Loucy (cell line): ENCODE data around the gene TAGLN3.

Experiments used
- H2AFZ ChIP-seq: fragments of 200-600 bp; sonication (generic); 2 replicates; pipeline ENCODE4 v1.6.0; 2016; ENCODE audit warnings: antibody characterized with exemption, mild to moderate bottlenecking, low read length, moderate library complexity
- H3F3A ChIP-seq: fragments of 200-600 bp; 2 replicates; pipeline ENCODE4 v1.6.0; 2016; ENCODE audit warnings: antibody characterized with exemption, low read depth, mild to moderate bottlenecking
- H3K27me3 ChIP-seq: fragments of 200-600 bp; sonication (generic); 2 replicates; pipeline ENCODE4 v1.6.1; 2014; ENCODE audit warnings: low read length, mild to moderate bottlenecking; ENCODE audit not compliant: insufficient read depth, poor library complexity, severe bottlenecking
- H3K36me3 ChIP-seq: fragments of 200-600 bp; sonication (generic); 2 replicates; pipeline ENCODE4 v1.6.1; 2016; ENCODE audit warnings: low read length; ENCODE audit not compliant: insufficient read depth
- H3K4me1 ChIP-seq: fragments of 200-600 bp; sonication (generic); 2 replicates; pipeline ENCODE4 v1.5.1; 2014; ENCODE audit warnings: low read length, mild to moderate bottlenecking; ENCODE audit not compliant: insufficient read depth, poor library complexity, severe bottlenecking
- H3K4me2 ChIP-seq: fragments of 200-600 bp; sonication (generic); 2 replicates; pipeline ENCODE4 v1.6.0; 2014; ENCODE audit warnings: antibody characterized with exemption, low read length, low read depth, mild to moderate bottlenecking; ENCODE audit not compliant: poor library complexity, severe bottlenecking
- H3K4me3 ChIP-seq: fragments of 200-600 bp; sonication (generic); 2 replicates; pipeline ENCODE4 v1.5.1; 2014; ENCODE audit warnings: low read length, mild to moderate bottlenecking, mixed read lengths; ENCODE audit not compliant: poor library complexity, severe bottlenecking
- H3K79me2 ChIP-seq: fragments of 200-600 bp; sonication (generic); 2 replicates; pipeline ENCODE4 v1.6.1; 2014; ENCODE audit warnings: low read length; ENCODE audit not compliant: insufficient read depth
- H3K9ac ChIP-seq: fragments of 200-600 bp; sonication (generic); 2 replicates; pipeline ENCODE4 v1.6.0; 2014; ENCODE audit warnings: mild to moderate bottlenecking, low read depth, low read length, moderate library complexity; ENCODE audit not compliant: poor library complexity, severe bottlenecking
- H3K9me2 ChIP-seq: fragments of 200-600 bp; sonication (generic); replicated peaks from 2 replicates; pipeline ENCODE4 v1.6.1; 2016; ENCODE audit warnings: low read depth, low read length, mixed read lengths
- H3K9me3 ChIP-seq: fragments of 200-600 bp; sonication (generic); 2 replicates; pipeline ENCODE4 v1.6.1; 2014; ENCODE audit warnings: mild to moderate bottlenecking, antibody characterized with exemption, low read length, low read depth; ENCODE audit not compliant: insufficient read depth
- H4K20me1 ChIP-seq: fragments of 200-600 bp; sonication (generic); 2 replicates; pipeline ENCODE4 v1.6.0; 2014; ENCODE audit warnings: antibody characterized with exemption, low read length, mild to moderate bottlenecking; ENCODE audit not compliant: insufficient read depth, poor library complexity, severe bottlenecking
- CTCF ChIP-seq: fragments of 200-600 bp; sonication (generic); conservative IDR thresholded peaks from 2 replicates; pipeline ENCODE4 v1.5.1; 2014; ENCODE audit warnings: mild to moderate bottlenecking, antibody characterized with exemption, low read length
- EZH2phosphoT487 ChIP-seq: fragments of 200-600 bp; IDR thresholded peaks from 2 replicates; pipeline ENCODE4 v1.6.1; 2018; ENCODE audit warnings: antibody characterized with exemption, mild to moderate bottlenecking, moderate library complexity, borderline replicate concordance

Gene TAGLN3

GRCh38 chr3:111967068-111967467, 31.7 kb upstream of the TAGLN3 start:
- Histone ChIP-seq H3K9ac (peak overlapping the region; percentile 28), H2AFZ (peak overlapping the region; percentile 70), H4K20me1 (no peaks in the 10 kb centered on the region), H3K9me3 (no peaks in the 10 kb centered on the region), H3K79me2 (no peaks in the 10 kb centered on the region), H3F3A (no peaks in the 10 kb centered on the region), H3K9me2 (no peaks in the 10 kb centered on the region), H3K36me3 (no peaks in the 10 kb centered on the region), H3K4me2 (peak overlapping the region; percentile 61), H3K27me3 (no peaks in the 10 kb centered on the region), H3K4me1 (peaks cover 8% of the 10 kb centered on the region), H3K4me3 (peak overlapping the region; percentile 31)
- TF ChIP-seq EZH2phosphoT487 (no peak), CTCF (no peak)

GRCh38 chr3:111967651-111968274, 31.0 kb upstream of the TAGLN3 start:
- peaks cover 8% of the 10 kb centered on the region for H3K4me1 ChIP-seq
- H3K27me3 ChIP-seq = no peaks in the 10 kb centered on the region
- peak overlapping the region; percentile 70 for H2AFZ ChIP-seq
- no peaks in the 10 kb centered on the region for H3K9me3 ChIP-seq
- no peaks in the 10 kb centered on the region for H3K79me2 ChIP-seq
- peak overlapping the region; percentile 28 for H3K9ac ChIP-seq
- H3K4me2 ChIP-seq = peak overlapping the region; percentile 61
- TF ChIP-seq CTCF = peak; percentile 90
- no peak for TF ChIP-seq EZH2phosphoT487
- H3K4me3 ChIP-seq = peak overlapping the region; percentile 31
- no peaks in the 10 kb centered on the region for H3K9me2 ChIP-seq
- H3F3A ChIP-seq = no peaks in the 10 kb centered on the region
- H3K36me3 ChIP-seq = no peaks in the 10 kb centered on the region
- H4K20me1 ChIP-seq = no peaks in the 10 kb centered on the region

- no peaks in the 10 kb centered on the region for H3K36me3 ChIP-seq
- H3K4me2 ChIP-seq = no peak overlapping the region
- TF ChIP-seq EZH2phosphoT487 (no peak), CTCF (no peak)
These were observed 30.2 kb upstream of the TAGLN3 start for GRCh38 chr3:111968319-111969054.

More at GRCh38 chr3:111968319-111969054, 30.2 kb upstream of the TAGLN3 start:
- Histone ChIP-seq H3K9me3 (no peaks in the 10 kb centered on the region), H3K9me2 (no peaks in the 10 kb centered on the region), H2AFZ (no peak overlapping the region), H4K20me1 (no peaks in the 10 kb centered on the region), H3F3A (no peaks in the 10 kb centered on the region), H3K9ac (no peak overlapping the region), H3K79me2 (no peaks in the 10 kb centered on the region), H3K27me3 (no peaks in the 10 kb centered on the region), H3K4me3 (no peak overlapping the region), H3K4me1 (peaks cover 8% of the 10 kb centered on the region)
